HepG2 (cell line): ENCODE measurements around the gene IGF1. TPM values are rescaled to one million over a fixed set of nuclear protein-coding genes. Genes with fewer than 3 reads are reported as not detected.

Experiments used
- ATAC-seq: fragments of 200-7000 bp; cut with Tn5 transposase; 3 replicates; pipeline ENCODE4 v1.9.1; 2020; ENCODE audit warnings: mild to moderate bottlenecking, moderate library complexity
- BruUV-seq: library from RNA; stranded (reverse); fragments of 400-500 nt; replicated peaks from 2 replicates; lab custom pipeline; 2021; lab: Mats Ljungman, UMichigan
- CTCF ChIA-PET: fragments of 300-600 bp; formaldehyde crosslinking; extraction: SDS; loops from one replicate; lab custom pipeline; 2021; ENCODE audit warnings: low total read pairs, inconsistent platforms, low intra/inter-chr PET ratio; lab: Yijun Ruan, JAX
- POLR2A ChIA-PET: fragments of 350-600 bp; sonication (Branson Sonifier 250); formaldehyde crosslinking; loops from one replicate; lab custom pipeline; 2020; ENCODE audit warnings: antibody characterized with exemption, inconsistent platforms; lab: Yijun Ruan, JAX
- DNase-seq: peaks from one replicate; pipeline ENCODE4 v3.0.0-alpha.2; 2015; ENCODE audit warnings: low spot score
- FAIRE-seq: peaks from 3 replicates; lab custom pipeline; 2011; peaks lifted over from hg19 to GRCh38; lab: Jason Lieb, UNC
- H2AFZ ChIP-seq: one replicate; pipeline ENCODE4 v1.6.1; 2011; ENCODE audit warnings: low read length, inconsistent platforms
- H3K27ac ChIP-seq: fragments of 300-600 bp; 3 replicates; pipeline ENCODE4 v1.8.0; 2011; ENCODE audit warnings: mixed run types, mild to moderate bottlenecking, mixed read lengths, low read length, inconsistent platforms; ENCODE audit not compliant: insufficient read depth; ENCODE audit errors: extremely low read length
- H3K27me3 ChIP-seq, 2 experiments: fragments of 200-600 bp in 1 of 2; 2 replicates in 1 of 2; 3 replicates in 1 of 2; pipeline versions ENCODE4 v1.6.0 to v1.8.0; 2011; ENCODE audit warnings: low read length in 2 of 2, mild to moderate bottlenecking in 2 of 2, moderate library complexity in 2 of 2, inconsistent platforms in 1 of 2; ENCODE audit not compliant: insufficient read depth in 2 of 2, control insufficient read depth in 1 of 2
- H3K36me3 ChIP-seq, 2 experiments: fragments of 200-600 bp in 1 of 2; replicated peaks in 1 of 2; 2 replicates in 1 of 2; 3 replicates in 1 of 2; pipeline versions ENCODE4 v1.5.1 to v1.8.0; 2011; ENCODE audit warnings: low read length in 2 of 2, inconsistent platforms in 1 of 2; ENCODE audit not compliant: insufficient read depth in 2 of 2, control insufficient read depth in 1 of 2
- H3K4me1 ChIP-seq: 2 replicates; pipeline ENCODE4 v1.5.1; 2012; ENCODE audit warnings: low read length, inconsistent platforms; ENCODE audit not compliant: insufficient read depth
- H3K4me2 ChIP-seq: 2 replicates; pipeline ENCODE4 v1.6.0; 2011; ENCODE audit warnings: low read depth, low read length, inconsistent platforms
- H3K4me3 ChIP-seq, 3 experiments: fragments of 200-600 bp in 1 of 3; sonication (generic), shearing (Covaris generic) in 1 of 3; replicated peaks in 1 of 3; 2 replicates each; pipeline ENCODE4 v1.5.1; 2011 to 2016; ENCODE audit warnings: low read length in 3 of 3, inconsistent platforms in 2 of 3, low read depth in 2 of 3, mild to moderate bottlenecking in 2 of 3, control low read depth in 1 of 3, mixed read lengths in 1 of 3; ENCODE audit not compliant: insufficient read depth in 1 of 3
- H3K79me2 ChIP-seq: one replicate; pipeline ENCODE4 v1.6.1; 2011; ENCODE audit warnings: low read length, inconsistent platforms; ENCODE audit not compliant: insufficient read depth
- H3K9ac ChIP-seq: 2 replicates; pipeline ENCODE4 v1.6.0; 2011; ENCODE audit warnings: mild to moderate bottlenecking, low read depth, low read length, inconsistent platforms; ENCODE audit not compliant: insufficient read depth
- H3K9me3 ChIP-seq: 2 replicates; pipeline ENCODE4 v1.5.1; 2012; ENCODE audit warnings: mild to moderate bottlenecking, low read length
- H4K20me1 ChIP-seq: 2 replicates; pipeline ENCODE4 v1.6.0; 2011; ENCODE audit warnings: inconsistent platforms, mild to moderate bottlenecking, low read length, moderate library complexity; ENCODE audit not compliant: insufficient read depth
- HOXA7 ChIP-seq: sonication (generic); formaldehyde crosslinking; IDR thresholded peaks from 2 replicates; pipeline ENCODE4 v1.8.1; 2022; ENCODE audit warnings: mild to moderate bottlenecking, missing genetic modification reagents, moderate library complexity
- RFX1 ChIP-seq: fragments of 450-650 bp; IDR thresholded peaks from 2 replicates; pipeline ENCODE4 v1.6.1; 2017
- ZNF652 ChIP-seq: IDR thresholded peaks from 2 replicates; pipeline ENCODE4 v1.6.1; 2016; ENCODE audit warnings: low read depth, borderline replicate concordance
- WGBS: methylation state at CpG from one replicate; pipeline ENCODE4 v1.1.6; 2017; ENCODE audit warnings: low lambda C conversion rate; 5-methylcytosine and 5-hydroxymethylcytosine counted together
- in situ Hi-C: cut with HindIII; loops from 2 replicates; pipeline ENCODE4 v1.10.0; 2017; ENCODE audit warnings: low pct_unique_long_range_greater_than_20kb; ENCODE audit not compliant: extremely low pct_ligation_motif_present
- intact Hi-C: fragments of 100-400 bp; cut with micrococcal nuclease; formaldehyde crosslinking; loops from one replicate; pipeline ENCODE4 v1.10.0; 2022; ENCODE audit not compliant: unreplicated experiment
- polyA plus RNA-seq, 8 experiments: library from polyadenylated mRNA; depleted of rRNA in 3 of 8; stranded (reverse) in 7 of 8; unstranded in 1 of 8; fragments of >200 nt; fragmentation: Illumina TruSeq in 4 of 8; extraction: Trizol in 4 of 8; gene quantifications; 2 replicates each; pipeline versions ENCODE4 v1.2.1 to v1.2.3, GENCODE V29; 2011 to 2016; ENCODE audit warnings: low read depth in 4 of 8, missing spikeins in 1 of 8, mixed read lengths in 1 of 8; ENCODE audit not compliant: insufficient read depth in 1 of 8
- total RNA-seq, 5 experiments: library from RNA; depleted of rRNA; stranded (reverse); fragments of >200 nt; fragmentation: Illumina TruSeq; extraction: Trizol; gene quantifications; 2 replicates each; pipeline ENCODE4 v1.2.3, GENCODE V29; 2016; ENCODE audit warnings: low read depth in 1 of 5

IGF1 gene
- total and polyA plus RNA-seq, 2 of the 13 experiments (the other 11 are each of a cell fraction or from before 2014, with no cell fraction given), result not detected

DNA sequence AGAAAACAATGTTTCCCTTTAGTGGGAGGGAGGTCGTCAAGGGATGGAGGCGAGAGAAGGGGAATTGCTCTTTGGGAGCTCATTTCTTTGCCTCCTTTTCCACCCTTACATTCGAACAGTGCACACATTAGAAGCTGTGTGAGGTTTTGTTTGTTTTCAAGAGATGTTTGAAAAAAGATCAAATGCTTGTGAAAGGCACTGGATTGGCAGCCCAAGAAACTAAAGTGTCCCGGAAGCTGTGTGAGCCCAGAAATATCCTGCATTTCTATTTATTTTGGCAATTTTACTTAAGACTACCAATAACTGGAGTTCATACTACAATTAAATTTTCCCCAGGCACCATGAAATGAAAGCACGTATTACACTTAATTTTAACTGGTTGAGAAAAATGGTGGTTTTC lies 67.0 kb downstream of the IGF1 start:
- no peaks in the 10 kb centered on the region for H4K20me1 ChIP-seq

DNA sequence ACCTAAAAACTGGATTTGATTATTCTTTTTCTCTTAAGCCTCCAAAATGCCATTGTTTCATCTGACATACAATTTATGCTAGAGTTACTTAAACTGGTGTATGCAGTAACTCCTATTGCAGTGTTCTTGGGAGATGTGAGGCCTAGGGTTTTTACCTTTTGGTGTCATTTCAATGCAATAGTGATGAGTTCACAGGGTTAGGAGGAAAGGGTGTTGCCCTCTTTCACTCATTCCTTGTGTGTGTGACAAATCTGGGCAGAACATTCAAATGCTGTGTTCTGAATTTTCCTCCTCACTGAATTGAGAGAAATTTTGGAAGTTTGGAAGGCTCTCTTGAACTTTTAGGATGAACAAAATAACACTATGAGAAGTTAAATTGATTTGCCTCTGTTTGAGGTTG lies 69.9 kb downstream of the IGF1 start:
- no TSS peak for BruUV-seq
- no peaks in the 10 kb centered on the region for H3K4me1 ChIP-seq
- TF ChIP-seq RFX1, result no peak
- DNase-seq (no peak), FAIRE-seq (no peak), ATAC-seq (no peak)
- CTCF ChIA-PET, result no interaction called here
- no peaks in the 10 kb centered on the region for H4K20me1 ChIP-seq
- in situ Hi-C loops, result no loop called here
- no peak overlapping the region for H3K4me3 ChIP-seq
- no peak overlapping the region for H3K4me2 ChIP-seq
- no peaks in the 10 kb centered on the region for H3K27me3 ChIP-seq
- H3K9ac ChIP-seq, result no peak overlapping the region
- POLR2A ChIA-PET, result no interaction called here
- intact Hi-C loops, result no loop called here
- H3K36me3 ChIP-seq, result no peaks in the 10 kb centered on the region
- no peaks in the 10 kb centered on the region for H3K79me2 ChIP-seq
- H3K9me3 ChIP-seq, result no peaks in the 10 kb centered on the region
- H3K27ac ChIP-seq, result no peak overlapping the region
- no peak overlapping the region for H2AFZ ChIP-seq

More for the DNA sequence above, 67.0 kb downstream of the IGF1 start:
- FAIRE-seq (no peak), ATAC-seq (no peak), DNase-seq (no peak)
- 46% methylated on average over 5 of the region's 5 CpGs for WGBS
- no peak overlapping the region for H3K4me2 ChIP-seq
- H3K36me3 ChIP-seq, result no peaks in the 10 kb centered on the region
- intact Hi-C loops (no loop called here), in situ Hi-C loops (no loop called here)
- no TSS peak for BruUV-seq
- H3K79me2 ChIP-seq, result no peaks in the 10 kb centered on the region
- ChIA-PET CTCF (no interaction called here), POLR2A (no interaction called here)
- H3K4me3 ChIP-seq, result no peak overlapping the region
- no peak overlapping the region for H2AFZ ChIP-seq
- TF ChIP-seq ZNF652 (CRISPR knock-in tag), result no peak
- TF ChIP-seq HOXA7 (CRISPR knock-in tag), result no peak
- H3K4me1 ChIP-seq, result peaks cover 21% of the 10 kb centered on the region
- H3K27ac ChIP-seq, result no peak overlapping the region
- H3K9me3 ChIP-seq, result no peaks in the 10 kb centered on the region
- no peak overlapping the region for H3K9ac ChIP-seq
- H3K27me3 ChIP-seq, result no peaks in the 10 kb centered on the region
